Right atrium auricular region (tissue), 2 donors: ENCODE measurements around the gene KIAA2012. TPM values are rescaled to one million over a fixed set of nuclear protein-coding genes. Genes with fewer than 3 reads are reported as not detected.

ENCODE experiments used
- DNase-seq: peaks from one replicate; pipeline ENCODE4 v3.0.0-alpha.2; 2019; ENCODE audit warnings: low spot score
- H3K27ac ChIP-seq, 2 donors: fragments of 200-600 bp; sonication (generic); 1 replicate in 1 of 2; 2 replicates in 1 of 2; pipeline ENCODE4 v1.5.1; 2016 to 2019
- H3K27me3 ChIP-seq, 2 donors: fragments of 200-600 bp; sonication (generic); one replicate each; pipeline versions ENCODE4 v1.5.1 to v1.6.0; 2017 to 2019
- H3K36me3 ChIP-seq: fragments of 200-600 bp; sonication (generic); one replicate; pipeline ENCODE4 v1.5.1; 2016
- H3K4me1 ChIP-seq, 2 donors: fragments of 200-600 bp; sonication (generic); one replicate each; pipeline versions ENCODE4 v1.5.1 to v1.6.0; 2017 to 2019
- H3K4me3 ChIP-seq, 2 donors: fragments of 200-600 bp; sonication (generic); 1 replicate in 1 of 2; 2 replicates in 1 of 2; pipeline ENCODE4 v1.5.1; 2017 to 2019; ENCODE audit warnings: mild to moderate bottlenecking in 1 of 2, moderate library complexity in 1 of 2
- H3K9me3 ChIP-seq, 2 donors: fragments of 200-600 bp; sonication (generic); one replicate each; pipeline ENCODE4 v1.5.1; 2019
- CTCF ChIP-seq, 2 donors: fragments of 200-600 bp; sonication (generic); IDR thresholded peaks; one replicate each; pipeline ENCODE4 v1.5.1; 2019; ENCODE audit warnings: antibody characterized with exemption in 2 of 2
- total RNA-seq, 2 donors: library from RNA; depleted of rRNA; stranded (reverse); fragments of >200 nt; gene quantifications; one replicate each; pipeline ENCODE4 v1.1.0, GENCODE V29; 2016

KIAA2012 gene
- total RNA-seq, 2 donors from 2014 or later, result not detected

DNA sequence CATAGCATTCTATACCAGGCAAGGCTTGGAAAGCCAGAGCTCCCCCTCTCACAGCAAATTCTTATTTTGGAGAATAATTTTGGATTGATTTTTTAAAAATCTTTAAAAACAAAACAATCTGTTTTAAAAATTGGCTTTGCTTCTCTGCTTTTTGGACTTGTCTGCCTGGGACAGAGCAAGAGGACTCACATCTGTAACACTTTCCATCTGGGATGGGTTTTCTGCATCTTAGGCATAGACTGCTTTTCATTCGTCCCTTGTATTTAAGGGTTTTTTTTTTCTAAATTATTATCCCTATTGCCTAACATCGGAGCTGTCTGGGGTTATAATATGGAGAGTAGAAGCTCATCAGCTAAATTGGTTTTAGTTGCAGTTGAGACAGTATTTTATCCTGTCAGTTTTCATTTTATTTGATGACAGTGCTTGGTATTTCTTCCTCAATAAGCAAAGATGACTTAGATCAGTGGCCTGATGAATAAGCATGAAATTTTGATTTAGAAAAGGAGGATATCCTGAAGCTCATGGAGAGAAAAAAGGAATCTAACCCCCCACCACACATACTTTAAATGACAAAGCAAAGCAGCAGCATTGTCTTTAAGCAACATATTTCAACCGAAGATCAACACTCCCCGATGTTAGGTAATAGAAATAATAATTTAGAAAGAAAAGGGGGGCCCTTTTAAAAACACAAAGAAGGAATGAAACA, 41.7 kb upstream of the KIAA2012 start:
- Histone ChIP-seq H3K4me1 (peaks cover 0 to 29% of the 10 kb centered on the region in 2 donors), H3K27ac (peak overlapping the region; percentile 8 to 10), H3K4me3 (no peak overlapping the region), H3K9me3 (no peaks in the 10 kb centered on the region), H3K36me3 (no peaks in the 10 kb centered on the region), H3K27me3 (no peaks in the 10 kb centered on the region)
- TF ChIP-seq CTCF (IDR thresholded peaks at IDR 0.05), result no peak
- DNase-seq, result no peak

DNA sequence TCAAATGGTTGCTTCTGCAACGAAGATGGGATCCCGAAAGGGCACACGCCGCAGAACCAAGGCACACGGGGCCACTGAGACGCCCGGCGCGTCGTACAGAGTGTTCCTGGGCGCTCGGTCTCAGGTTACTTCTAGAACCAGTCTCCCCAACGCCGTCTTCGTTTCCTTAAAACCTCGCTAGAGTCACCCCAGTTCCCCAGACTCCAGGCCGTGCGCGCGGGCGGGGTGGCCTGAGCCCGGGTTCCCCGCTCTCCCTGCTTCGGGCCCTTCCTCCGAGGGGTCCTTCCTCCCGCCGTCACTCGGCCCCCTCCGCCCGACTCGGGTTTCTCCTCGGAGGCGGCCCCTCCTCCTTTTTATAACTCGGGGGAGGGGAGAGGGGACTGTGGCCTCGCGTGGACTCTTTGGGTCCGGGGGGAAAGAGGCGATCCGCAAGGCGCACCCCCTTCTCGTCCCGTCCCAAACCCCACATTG, 40.2 kb upstream of the KIAA2012 start:
- no peak for DNase-seq
- H3K36me3 ChIP-seq, result no peaks in the 10 kb centered on the region
- H3K27me3 ChIP-seq, result no peaks in the 10 kb centered on the region
- peaks cover 0 to 31% of the 10 kb centered on the region in 2 donors for H3K4me1 ChIP-seq
- peak overlapping the region; percentile 91 to 97 for H3K27ac ChIP-seq
- H3K4me3 ChIP-seq, result peak overlapping the region; percentile 63 to 66
- no peaks in the 10 kb centered on the region for H3K9me3 ChIP-seq
- no peak for TF ChIP-seq CTCF (IDR thresholded peaks at IDR 0.05)

DNA sequence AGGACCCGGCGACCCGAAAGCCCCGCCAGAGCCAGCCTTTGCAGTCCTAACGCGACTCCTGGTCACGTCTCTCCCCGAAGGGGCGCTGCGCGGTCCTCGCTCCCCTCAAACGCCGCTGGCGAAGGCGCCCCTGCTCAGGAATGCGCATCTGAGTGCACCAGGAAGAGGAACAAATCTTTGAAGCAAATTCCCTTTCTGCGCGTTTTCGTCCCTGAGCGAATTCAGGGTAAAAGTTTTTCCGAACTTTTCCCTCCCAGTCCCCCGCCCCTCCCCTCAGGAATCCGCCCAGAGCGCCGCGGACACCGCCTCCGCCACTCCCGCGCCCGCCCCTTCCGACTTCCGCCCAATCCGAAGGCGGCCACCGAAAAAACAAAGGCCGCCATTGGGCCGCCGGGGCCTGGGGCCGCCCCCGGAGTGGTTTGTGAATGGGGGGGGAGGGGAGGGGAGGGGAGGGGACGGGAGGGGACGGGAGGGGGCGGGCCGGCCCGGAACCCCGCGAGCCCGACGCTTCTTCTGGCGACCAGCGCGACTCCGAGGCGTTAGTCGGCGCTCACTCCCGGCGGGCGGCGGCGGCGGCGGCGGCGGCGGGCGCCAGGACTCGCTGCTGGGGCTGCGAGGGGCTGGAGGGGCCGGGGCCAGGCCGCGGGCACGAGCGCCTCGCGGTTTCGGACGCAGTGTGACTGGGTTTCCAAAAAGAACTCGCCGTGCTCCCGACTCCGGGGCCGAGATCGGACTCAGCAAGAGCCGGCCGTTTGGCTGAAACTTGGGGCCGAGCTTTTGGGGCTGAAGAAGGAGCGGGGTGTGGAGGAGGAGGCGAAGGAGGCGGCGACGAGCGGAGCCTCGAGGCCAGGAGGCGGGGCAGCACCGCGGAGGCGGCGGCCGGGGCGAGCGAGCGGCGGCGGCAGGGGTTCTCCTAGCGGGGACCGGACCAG, 39.5 kb upstream of the KIAA2012 start, which contains the start of gene FZD7:
Gene FZD7, plus strand, starts transcription at position 539 of the 932 bp plus-strand sequence. CDS start 793 bp downstream, outside the sequence.
- Histone ChIP-seq H3K4me1 (peaks cover 0 to 35% of the 10 kb centered on the region in 2 donors), H3K9me3 (no peaks in the 10 kb centered on the region), H3K36me3 (no peaks in the 10 kb centered on the region), H3K27me3 (no peaks in the 10 kb centered on the region), H3K4me3 (peak within 1 kb of the TSS; percentile 63 to 66), H3K27ac (peak within 1 kb of the TSS; percentile 91 to 97)
- peak in 1 of 2 donors; percentile 26 for TF ChIP-seq CTCF (IDR thresholded peaks at IDR 0.05)
- DNase-seq, result peak; percentile 91

DNA sequence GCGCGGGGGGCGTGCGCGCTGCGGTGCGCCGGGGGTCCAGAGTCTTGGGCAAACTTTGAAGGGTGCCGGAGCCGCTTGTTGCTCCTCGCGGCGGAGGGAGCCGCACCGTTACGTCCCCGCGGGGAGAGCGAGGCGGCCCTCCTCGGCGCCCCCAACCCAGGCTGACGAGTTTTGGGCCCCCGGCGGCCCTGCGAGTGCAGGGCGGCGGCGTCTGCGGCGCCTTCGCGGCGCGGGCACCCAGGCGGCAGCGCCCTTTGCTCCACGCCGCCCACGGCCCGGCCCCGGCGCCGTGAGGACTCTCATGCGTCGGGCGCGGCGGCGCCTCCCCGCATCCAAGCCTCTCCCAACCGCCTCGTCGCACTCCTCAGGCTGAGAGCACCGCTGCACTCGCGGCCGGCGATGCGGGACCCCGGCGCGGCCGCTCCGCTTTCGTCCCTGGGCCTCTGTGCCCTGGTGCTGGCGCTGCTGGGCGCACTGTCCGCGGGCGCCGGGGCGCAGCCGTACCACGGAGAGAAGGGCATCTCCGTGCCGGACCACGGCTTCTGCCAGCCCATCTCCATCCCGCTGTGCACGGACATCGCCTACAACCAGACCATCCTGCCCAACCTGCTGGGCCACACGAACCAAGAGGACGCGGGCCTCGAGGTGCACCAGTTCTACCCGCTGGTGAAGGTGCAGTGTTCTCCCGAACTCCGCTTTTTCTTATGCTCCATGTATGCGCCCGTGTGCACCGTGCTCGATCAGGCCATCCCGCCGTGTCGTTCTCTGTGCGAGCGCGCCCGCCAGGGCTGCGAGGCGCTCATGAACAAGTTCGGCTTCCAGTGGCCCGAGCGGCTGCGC, 38.6 kb upstream of the KIAA2012 start:
- Histone ChIP-seq H3K27me3 (no peaks in the 10 kb centered on the region), H3K36me3 (no peaks in the 10 kb centered on the region), H3K27ac (peak overlapping the region; percentile 91 to 97), H3K4me3 (peak overlapping the region; percentile 63 to 66), H3K4me1 (peaks cover 0 to 44% of the 10 kb centered on the region in 2 donors), H3K9me3 (no peaks in the 10 kb centered on the region)
- no peak for TF ChIP-seq CTCF (IDR thresholded peaks at IDR 0.05)
- no peak for DNase-seq
